HG03196 (cell line): ENCODE data around the gene SCAPER.
"Not testable (repeated sequence)": the region's sequence is repeated elsewhere in the genome, so short reads cannot be mapped to it uniquely, and the experiment has no call there.

Source experiments
- ATAC-seq: cut with Tn5 transposase; IDR thresholded peaks from one replicate; pipeline ENCODE4 v1.9.1; 2021; ENCODE audit not compliant: unreplicated experiment

SCAPER gene

DNA sequence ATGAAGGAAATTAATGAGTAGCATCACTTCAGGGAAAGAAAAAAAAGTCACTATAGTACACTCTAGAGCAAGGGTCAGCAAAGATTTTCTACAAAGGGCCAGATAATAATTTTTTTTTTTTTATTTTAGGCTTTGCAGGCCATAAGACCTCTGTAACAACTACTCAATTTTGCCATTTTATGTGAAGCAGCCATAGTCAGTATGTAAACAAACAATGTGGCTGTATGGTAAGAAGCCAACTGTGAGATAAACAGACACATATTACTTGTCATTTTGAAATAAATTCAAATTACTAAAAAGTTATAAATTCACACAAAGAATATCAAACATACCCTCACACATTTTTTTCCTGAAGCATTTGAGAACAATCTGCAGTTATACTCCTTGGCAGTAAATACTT lies 40.6 kb downstream of the SCAPER start:
- ATAC-seq, result no peak

DNA sequence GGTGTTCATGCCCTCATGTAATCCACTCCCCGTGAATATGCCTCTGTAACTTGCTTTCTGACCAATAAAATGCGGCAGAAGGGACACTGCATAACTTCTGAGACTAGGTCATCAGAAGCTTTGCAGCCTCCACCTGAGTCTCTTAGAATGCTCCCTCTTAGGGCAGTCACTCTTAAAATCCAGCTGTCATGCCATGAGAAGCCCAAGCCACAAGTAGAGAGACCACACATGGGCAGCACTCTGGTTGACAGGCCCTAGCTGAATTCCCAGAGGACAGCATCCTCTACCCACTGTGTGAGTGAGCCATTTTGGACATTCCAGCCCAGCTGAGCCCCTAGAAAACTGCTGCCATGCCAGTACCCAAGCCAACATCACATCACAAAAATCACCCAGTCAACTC lies 41.4 kb downstream of the SCAPER start:
- no peak for ATAC-seq

DNA sequence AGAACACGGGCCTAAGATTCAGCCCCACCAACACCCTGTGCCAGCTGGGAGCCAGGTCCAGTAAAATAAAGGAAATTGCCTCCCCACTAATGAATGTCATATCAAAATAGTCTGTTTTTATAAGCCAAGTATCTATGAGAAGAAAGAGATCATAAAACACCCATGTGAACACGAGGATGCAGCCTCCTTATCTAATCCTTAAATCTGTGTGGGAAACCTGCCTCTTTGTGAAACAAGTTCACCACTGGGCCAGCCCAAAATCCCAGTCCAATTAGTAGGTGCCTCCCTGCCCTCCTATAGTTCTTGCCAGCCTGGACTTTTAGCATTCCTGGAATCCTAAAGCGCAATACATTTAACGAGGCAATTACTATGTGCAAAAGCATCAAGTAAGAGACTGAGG lies 42.0 kb downstream of the SCAPER start:
- no peak for ATAC-seq

- no peak for ATAC-seq
Observed at GRCh38 chr15:76861815-76862397, 43.2 kb downstream of the SCAPER start.

GRCh38 chr15:76860201-76860600 lies 44.9 kb downstream of the SCAPER start:
- ATAC-seq, result no peak

DNA sequence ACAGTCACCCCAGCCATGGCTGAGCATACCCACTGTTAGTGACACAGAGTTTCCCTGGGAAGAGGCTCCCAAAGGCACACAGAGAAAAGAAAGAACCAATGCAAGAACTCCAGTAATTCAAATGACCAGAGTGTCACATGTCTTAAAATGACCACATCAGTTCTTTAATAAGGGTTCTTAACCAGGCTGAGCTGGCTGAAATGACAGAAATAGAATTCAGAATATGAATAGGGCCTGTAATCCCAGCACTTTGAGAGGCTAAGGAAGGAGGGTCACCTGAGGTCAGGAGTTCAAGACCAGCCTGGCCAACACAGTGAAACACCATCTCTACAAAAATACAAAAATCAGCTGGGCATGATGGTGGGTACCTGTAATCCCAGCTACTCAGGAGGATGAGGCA lies 54.8 kb downstream of the SCAPER start:
- not testable (repeated sequence) for ATAC-seq

GRCh38 chr15:76846782-76847181 lies 58.4 kb downstream of the SCAPER start:
- no peak for ATAC-seq

GRCh38 chr15:76844096-76844495 lies 61.0 kb downstream of the SCAPER start:
- ATAC-seq, result no peak

GRCh38 chr15:76843269-76843668 lies 61.9 kb downstream of the SCAPER start:
- ATAC-seq, result no peak

- no peak for ATAC-seq
Observed at GRCh38 chr15:76840830-76841460, 64.2 kb downstream of the SCAPER start.

GRCh38 chr15:76839173-76839572 lies 66.0 kb downstream of the SCAPER start:
- ATAC-seq, result no peak

DNA sequence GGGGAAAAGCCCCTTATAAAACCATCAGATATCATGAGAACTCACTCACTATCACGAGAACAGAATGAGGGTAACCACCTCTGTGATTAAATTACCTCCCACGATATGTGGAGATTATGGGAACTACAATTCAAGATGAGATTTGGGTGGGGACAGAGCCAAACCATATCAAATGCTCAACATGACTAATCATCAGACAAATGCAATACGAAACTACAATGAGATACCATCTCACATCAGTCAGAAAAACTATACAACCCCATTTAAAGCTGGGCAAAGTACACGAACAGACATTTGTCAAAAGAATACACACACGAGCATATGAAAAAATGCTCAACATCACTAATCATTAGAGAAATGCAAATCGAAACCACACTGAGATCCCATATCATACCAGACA lies 67.7 kb downstream of the SCAPER start:
- ATAC-seq, result no peak

- no peak for ATAC-seq
Observed at GRCh38 chr15:76829939-76830338, 75.2 kb downstream of the SCAPER start.

- no peak for ATAC-seq
Observed at GRCh38 chr15:76823890-76824289, 81.2 kb downstream of the SCAPER start.

GRCh38 chr15:76823303-76823702 lies 81.8 kb downstream of the SCAPER start:
- ATAC-seq, result no peak

GRCh38 chr15:76818926-76819325 lies 86.2 kb downstream of the SCAPER start:
- not testable (repeated sequence) for ATAC-seq

DNA sequence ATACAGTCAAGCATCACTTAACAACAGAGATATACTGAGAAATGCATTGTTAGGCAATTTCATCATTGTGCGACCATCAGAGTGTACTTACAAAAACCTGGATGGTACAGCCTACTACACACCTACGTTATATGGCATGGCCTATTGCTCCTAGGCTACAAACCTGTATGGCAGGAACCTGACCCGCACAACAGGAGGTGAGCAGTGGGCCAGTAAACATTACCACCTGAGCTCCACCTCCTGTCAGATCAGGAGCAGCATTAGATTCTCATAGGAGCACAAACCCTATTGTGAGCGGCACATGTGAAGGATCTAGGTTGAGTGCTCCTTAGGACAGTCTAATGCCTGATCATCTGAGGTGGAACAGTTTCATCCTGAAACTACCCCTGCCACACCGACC lies 89.7 kb downstream of the SCAPER start:
- ATAC-seq, result no peak

DNA sequence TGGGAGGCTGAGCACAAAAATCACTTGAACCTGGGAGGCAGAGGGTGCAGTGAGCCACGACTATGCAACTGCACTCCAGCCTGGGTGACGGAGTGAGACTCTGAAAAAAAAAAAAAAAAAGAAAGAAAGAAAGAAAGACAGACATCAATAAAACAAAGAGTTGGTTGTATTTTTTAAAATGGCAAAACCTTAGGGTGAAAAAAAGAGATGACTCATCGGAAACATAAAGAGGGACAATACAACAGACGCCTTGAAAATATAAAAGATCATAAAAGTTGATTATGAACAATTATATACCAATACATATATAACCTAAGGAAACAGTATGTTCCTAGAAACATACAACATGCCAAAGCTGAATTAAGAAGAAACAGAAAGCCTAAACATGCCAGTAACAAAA lies 92.8 kb downstream of the SCAPER start:
- ATAC-seq, result no peak

- ATAC-seq, result no peak
Observed at GRCh38 chr15:76809412-76810103, 95.6 kb downstream of the SCAPER start.

DNA sequence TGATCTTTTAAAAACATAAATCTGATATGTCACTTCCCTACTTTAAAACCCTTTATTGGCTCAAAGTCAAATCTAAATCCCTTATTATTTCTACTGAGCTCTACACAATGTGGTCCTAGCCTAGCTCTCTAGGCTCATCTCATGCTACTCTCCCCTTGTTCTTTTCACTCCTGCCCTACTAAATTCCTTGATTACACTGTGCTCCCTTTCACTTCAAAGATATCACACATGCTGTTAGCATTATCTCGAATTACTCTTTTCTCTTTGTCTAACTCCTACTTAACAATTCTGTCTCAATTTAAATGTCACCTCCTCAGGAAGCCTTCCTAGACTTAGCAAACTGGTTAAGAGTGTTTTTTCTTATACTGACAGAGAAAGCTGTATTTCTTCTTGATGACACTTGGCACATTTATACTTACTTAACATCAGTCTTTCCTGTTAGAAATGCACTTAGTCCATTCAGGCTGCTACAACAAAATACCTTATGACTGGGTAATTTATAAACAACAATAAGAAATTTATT lies 102.0 kb downstream of the SCAPER start:
- ATAC-seq, result no peak

DNA sequence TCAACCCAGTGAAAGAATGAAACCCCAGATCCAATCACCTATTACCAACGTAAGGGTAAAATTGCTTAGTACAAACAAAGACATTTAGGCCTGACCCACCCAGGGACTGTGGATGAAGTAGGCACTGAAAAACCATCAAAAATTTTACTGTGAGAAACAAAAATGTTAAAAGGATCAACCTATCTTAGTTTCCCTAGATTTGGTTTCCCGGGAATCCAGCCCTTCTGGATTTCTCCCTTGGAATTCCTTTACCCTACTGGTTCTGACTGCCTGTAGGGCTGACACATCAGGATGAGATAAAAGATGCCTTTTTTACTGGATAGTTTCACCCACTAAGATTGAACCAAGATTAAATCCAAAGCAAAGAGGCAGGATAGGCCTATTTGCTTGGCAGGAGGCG lies 102.7 kb downstream of the SCAPER start:
- no peak for ATAC-seq

DNA sequence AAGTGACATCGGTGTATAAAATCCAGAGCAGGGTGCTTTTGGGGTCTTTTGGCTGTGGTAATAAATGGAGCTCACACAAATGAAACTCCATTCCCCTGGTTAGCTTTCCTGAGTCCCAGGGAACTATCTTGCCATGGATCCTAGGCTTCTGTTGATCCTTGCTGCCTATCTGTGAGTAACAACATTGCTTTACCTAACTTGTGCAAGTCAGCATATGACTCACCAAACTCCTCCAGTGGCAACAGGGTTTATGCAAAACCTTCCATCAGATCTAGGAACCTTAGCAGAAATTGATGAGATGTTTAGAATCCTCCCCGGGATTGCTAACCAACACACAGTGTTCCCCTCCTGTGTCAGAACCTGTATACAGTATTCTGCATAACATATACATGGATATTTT lies 105.4 kb downstream of the SCAPER start:
- no peak for ATAC-seq
